Stimulated activated CD4-positive, alpha-beta T cell treated with anti-CD3 and anti-CD28 coated beads, TNF-alpha, amount 100 ng/mL, for 24 hours (primary cell): ENCODE results near the gene ARFGEF2.
"Not testable (repeated sequence)": the region's sequence is repeated elsewhere in the genome, so short reads cannot be mapped to it uniquely, and the experiment has no call there.

Experiments
- DNase-seq, 3 experiments: peaks; one replicate each; pipeline ENCODE4 v3.0.0-alpha.2; 2020; ENCODE audit warnings: low read depth in 3 of 3

The ARFGEF2 gene

GRCh38 chr20:48951646-48952045 is 30.1 kb downstream of the ARFGEF2 start:
- DNase-seq: no peak

GRCh38 chr20:48952656-48953055 is 31.1 kb downstream of the ARFGEF2 start:
- no peak for DNase-seq

GRCh38 chr20:48953653-48954052 is 32.1 kb downstream of the ARFGEF2 start:
- no peak for DNase-seq

GRCh38 chr20:48956052-48956451 is 34.5 kb downstream of the ARFGEF2 start:
- no peak for DNase-seq

GRCh38 chr20:48957053-48957481 is 35.6 kb downstream of the ARFGEF2 start:
- no peak for DNase-seq

- DNase-seq: no peak
Measured at GRCh38 chr20:48957533-48957932, 36.0 kb downstream of the ARFGEF2 start.

GRCh38 chr20:48958743-48959142 is 37.2 kb downstream of the ARFGEF2 start:
- DNase-seq: no peak

GRCh38 chr20:48959899-48960550 is 38.5 kb downstream of the ARFGEF2 start:
- DNase-seq: no peak

- no peak for DNase-seq
Measured at GRCh38 chr20:48962421-48962820, 40.9 kb downstream of the ARFGEF2 start.

- no peak for DNase-seq
Measured at GRCh38 chr20:48962976-48963771, 41.7 kb downstream of the ARFGEF2 start.

- no peak for DNase-seq
Measured at GRCh38 chr20:48965189-48965910, 43.8 kb downstream of the ARFGEF2 start.

GRCh38 chr20:48970681-48971365 is 49.3 kb downstream of the ARFGEF2 start:
- no peak for DNase-seq

GRCh38 chr20:48971956-48972355 is 50.4 kb downstream of the ARFGEF2 start:
- DNase-seq: no peak

- no peak for DNase-seq
Measured at GRCh38 chr20:48972816-48973215, 51.3 kb downstream of the ARFGEF2 start.

- DNase-seq: no peak
Measured at GRCh38 chr20:48975955-48976354, 54.4 kb downstream of the ARFGEF2 start.

GRCh38 chr20:48979980-48980379 is 58.5 kb downstream of the ARFGEF2 start:
- DNase-seq: not testable (repeated sequence)

- DNase-seq: no peak
Measured at GRCh38 chr20:48983423-48984400, 62.2 kb downstream of the ARFGEF2 start.

GRCh38 chr20:48984575-48985219 is 63.2 kb downstream of the ARFGEF2 start:
- DNase-seq: no peak

- no peak for DNase-seq
Measured at GRCh38 chr20:48986899-48987298, 65.4 kb downstream of the ARFGEF2 start.

GRCh38 chr20:48990467-48990866 is 69.0 kb downstream of the ARFGEF2 start:
- DNase-seq: no peak
